Skeletal muscle cell (primary cell): ENCODE data around the gene AP5Z1.

Source experiments
- DNase-seq: peaks from one replicate; pipeline ENCODE4 v3.0.0-alpha.2; 2010; ENCODE audit warnings: low read depth
- H3K4me3 ChIP-seq: 2 replicates; pipeline ENCODE4 v1.5.1; 2011; ENCODE audit warnings: low read depth, mild to moderate bottlenecking, control low read depth, low read length, moderate library complexity

Gene AP5Z1

DNA sequence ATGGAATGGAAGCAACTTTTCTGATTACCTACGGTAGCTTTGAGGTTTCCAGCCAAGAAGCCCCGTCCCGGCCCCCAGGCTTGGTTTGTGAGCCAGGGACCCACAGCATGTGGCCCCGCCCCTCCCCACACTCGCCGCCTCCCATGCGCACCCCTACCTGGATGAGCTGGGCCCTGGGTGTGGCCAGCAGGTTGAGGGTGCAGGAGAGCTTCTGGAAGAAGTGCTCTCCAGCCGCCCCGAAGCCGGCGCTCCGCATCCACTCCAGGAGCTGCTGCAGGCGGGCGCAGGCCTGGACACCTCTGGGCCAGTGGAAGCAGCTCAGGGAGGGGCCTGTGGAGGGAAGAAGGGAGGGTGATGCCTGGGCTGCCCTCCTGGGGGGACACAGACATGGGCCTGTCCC is 39.7 kb downstream of the AP5Z1 start:
- H3K4me3 ChIP-seq = no peak overlapping the region

DNA sequence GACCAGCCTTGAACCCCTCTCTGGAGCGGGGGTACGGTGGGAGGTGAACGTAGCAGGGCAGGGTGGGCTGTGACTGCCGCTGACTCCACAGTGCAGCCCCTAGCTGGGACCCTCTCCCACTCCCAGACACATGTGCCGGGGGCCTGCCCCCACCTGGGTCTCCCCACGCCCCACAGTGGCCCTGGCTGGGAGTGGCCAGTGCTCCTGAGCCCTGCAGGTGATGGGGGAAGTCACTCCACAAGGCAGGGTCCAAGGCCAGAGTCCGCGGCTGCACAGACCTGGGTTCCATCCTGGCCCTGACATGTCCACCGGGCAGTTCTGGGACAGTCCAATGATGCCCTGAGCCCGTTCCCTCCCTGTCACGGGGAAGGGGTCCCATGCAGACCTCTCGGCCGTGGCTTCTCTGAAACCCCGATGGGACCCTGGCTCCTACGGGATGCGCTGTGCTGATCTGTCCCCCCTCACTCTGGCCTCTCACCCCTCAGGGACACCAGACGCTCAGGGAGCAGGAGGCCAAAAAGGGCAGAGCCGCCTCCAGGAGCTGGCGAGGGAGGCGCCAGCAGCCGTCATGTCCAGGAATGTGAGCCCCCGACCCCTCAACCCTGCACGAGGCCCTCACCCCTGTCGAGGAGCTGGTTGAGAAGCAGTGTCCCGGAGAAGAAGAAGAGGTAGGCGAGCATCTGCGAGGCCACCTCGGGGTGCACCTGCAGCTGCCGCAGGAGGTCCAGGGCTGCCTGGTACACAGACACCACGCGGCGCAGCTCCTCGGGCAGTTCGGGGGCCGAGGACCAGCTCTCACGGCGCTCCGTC is 40.4 kb downstream of the AP5Z1 start:
- no peak for DNase-seq
- H3K4me3 ChIP-seq = no peak overlapping the region

More for the DNA sequence above, 39.7 kb downstream of the AP5Z1 start:
- DNase-seq = no peak

DNA sequence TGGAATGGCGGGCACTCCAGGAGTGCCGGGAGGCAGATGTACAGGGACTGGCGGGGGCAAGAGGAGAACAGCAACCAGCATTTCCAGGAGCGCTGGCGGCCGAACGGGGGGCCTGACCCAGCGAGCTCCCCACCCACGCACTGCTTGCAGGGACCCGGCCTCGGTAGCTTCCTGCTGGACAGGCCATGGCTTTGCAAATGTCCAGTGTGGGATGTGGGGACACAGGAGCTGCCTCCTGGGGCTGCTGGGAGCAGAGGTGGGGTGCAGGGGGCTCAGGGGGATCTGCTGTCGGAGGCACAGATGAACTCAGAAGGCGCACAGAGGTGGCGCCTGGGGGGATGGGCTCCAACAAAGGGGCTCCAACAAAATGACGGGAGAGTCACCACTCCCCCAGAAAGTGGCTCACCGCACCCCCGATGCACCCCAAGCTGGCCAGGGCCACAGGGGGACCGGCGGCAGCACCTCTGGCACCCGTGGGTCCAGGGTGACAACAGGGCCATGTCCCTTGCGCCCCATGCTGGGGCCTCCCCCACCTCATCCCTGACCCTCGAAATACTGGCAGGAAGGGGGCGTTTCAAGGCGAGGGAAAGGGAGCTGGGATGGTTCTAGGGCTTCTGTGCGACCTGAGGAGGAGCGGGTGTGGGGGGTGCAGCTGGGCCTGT is 41.1 kb downstream of the AP5Z1 start:
- no peak for DNase-seq
- H3K4me3 ChIP-seq = no peak overlapping the region

DNA sequence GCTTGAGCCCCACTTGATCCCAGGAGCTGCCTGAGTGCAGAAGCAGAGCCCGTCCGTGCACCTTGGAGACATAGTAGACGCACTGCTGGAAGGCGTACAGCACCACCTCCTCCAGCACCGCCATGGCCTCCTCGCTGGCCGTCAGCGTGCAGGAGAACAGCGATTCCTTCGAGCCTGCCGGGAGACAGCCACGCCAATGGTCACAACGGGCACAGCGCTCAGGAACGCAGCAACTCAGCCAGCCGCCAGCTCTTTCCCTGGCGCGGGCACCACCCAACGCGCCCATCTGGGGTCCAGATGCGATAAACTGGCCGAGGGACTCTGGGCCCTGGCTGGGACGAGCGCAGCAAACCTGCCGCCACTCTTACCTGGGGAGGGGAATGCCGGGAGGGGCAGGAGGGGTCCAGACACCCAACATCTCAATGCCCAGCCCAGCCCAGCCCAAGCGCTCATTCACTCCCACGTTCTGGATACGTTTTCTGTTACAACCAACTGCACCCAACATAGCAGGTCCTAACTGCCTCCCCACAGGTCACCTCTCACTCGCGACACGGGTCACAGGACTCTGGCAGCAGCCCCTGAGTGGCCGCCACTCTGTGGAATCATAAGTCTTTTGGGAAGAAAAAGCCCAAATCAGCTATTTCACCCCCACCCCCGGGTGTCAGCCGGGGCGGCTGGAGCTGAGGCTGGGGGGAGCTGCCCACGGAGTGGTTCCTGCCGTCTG is 41.9 kb downstream of the AP5Z1 start:
- DNase-seq = no peak
- no peak overlapping the region for H3K4me3 ChIP-seq

DNA sequence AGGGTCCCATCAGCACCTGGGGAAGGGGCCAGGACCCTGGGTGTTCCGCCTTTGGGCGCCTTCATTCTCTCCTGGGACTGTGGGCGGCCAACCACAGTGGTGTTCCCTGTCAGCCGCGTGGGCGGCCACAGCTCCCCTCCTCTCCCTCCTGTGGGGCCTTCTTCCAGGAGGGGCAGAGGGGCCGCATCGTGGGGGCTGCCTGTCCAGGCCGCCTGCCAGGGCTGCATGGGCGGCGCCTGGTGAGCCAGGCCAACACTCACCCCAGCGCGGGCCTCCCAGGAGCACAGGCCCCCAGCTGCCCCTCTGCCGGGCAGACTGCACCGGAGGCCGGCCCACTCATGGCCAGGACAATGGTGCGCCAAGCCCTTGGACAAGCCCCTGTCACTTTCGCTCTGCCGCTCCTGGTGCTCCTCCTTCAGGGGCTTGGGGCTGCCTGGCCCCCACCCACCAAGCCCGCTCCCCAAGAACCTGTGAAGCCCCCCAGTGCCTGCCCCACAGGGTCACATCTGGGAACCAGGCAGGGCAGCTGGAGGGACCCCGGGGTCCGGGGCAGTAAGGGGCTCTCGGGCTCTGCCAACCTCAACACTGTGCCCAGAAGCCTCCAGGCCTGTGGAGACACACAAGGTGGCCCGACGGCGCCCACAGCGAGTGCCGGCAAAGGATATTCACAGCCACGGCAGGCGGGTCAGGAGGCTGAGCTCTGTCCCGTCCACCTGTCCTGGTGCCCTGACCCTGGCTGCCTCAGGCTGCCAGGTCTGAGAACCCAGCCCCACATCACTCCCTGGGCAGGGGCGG is 42.8 kb downstream of the AP5Z1 start:
- no peak for DNase-seq
- H3K4me3 ChIP-seq = no peak overlapping the region

DNA sequence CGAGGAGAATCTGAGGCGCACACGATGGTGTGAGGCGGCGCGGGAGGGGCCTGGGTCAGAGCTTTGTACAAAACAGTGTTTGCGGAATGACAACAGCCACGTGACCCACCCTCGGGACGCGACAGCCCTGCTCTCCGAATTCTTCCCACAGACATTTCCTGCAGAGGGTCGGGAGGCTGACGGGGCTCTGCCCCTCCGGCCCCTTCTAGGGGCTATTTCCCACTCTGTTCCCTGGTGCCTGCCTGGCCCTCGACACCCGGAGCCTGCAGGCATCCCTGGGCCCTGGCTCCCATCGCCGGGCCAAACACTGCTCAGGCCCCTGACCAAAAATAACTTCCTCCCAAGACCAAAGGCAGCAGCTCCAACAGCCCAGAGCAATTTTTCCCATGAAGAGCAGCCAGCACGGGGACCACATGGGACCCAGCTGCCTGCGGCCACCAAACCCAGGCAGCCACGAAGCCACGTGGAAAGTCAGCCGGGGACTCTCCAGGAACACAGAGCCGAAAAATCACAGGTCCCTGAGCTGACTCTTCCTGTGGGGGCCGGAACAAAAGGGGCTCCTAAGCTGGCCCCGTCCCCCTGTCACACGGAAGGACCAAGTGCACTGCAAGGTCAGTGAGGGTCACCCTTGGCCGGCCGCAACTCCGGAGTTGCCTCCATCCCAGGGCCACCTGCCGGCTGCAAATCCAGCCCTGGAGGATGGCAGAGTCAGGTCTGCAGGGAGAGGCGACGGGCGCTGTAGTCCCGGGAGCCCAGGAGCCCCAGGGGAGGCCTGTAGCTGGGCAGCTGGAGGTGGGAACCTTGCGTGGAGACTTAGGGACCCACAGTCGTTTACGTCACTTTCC is 44.4 kb downstream of the AP5Z1 start:
- DNase-seq = no peak
- no peak overlapping the region for H3K4me3 ChIP-seq

DNA sequence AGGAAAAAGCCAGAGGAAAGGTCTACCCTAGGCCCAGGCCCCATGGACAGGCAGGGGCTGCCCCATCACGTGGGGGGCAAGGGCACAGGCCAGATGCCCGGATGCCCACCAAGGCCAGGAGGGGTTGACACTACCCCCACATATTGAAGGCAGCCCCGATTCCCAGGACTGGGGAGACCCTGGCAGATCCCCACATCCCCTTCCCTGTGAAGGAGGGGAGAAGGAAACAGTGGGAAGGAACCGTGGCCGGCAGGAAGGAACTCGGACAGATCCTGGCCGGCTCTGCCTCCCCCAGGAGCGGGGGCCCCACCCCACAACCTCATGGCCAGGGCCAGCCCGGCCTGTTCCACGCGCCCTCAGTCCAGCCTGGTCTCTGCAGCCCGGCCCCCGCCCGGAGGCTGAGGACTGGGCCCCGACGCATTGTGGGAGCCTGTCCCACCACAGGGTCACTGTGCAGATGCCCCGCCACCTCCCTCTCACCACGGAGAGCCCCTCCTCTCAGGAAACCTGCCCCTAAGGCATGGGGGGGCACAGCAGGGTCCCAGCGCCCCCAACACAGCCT is 45.1 kb downstream of the AP5Z1 start:
- H3K4me3 ChIP-seq = no peak overlapping the region
- no peak for DNase-seq

DNA sequence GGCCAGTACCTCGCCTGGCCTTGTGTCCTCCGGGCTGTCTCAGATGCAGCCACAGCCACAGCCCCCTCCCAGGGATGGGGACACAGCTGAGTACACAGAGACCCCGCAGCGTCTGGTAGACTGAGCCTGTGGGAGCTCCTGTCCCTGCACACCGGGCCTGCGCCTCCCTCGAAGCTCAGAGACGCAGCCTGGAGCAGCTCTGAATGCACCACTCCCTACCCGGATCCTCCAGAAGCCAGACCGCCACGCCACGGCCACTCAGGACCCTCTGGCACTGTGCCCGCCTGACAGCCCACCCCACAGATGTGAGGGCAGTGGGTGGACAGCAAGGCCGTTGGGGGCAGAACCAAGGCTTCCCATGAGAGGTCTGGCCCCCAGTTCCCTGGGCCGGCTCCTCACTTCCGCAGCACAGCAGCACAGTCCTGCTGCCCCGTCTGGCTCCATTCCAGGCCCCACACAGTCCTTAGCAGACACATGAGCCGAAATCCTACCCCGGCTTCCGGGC is 45.6 kb downstream of the AP5Z1 start:
- no peak overlapping the region for H3K4me3 ChIP-seq
- no peak for DNase-seq

DNA sequence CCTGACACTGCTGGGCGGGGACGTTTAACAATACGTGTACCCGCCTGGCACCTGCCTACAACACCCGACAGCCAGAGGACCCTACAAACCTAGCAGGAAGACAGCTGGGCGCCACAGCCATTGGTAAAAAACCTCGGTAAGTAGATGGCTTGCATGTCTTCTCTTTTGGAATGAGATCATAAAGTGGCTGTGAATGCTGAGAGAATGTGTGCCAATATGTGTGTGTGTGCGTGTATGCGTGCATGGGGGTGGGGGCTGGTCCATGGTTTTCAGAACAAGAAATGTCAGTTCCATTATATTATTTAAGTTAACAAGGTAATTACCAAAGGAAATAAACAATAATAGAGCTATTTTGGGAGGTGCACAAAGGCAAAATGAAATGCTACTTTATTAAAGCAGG is 47.3 kb downstream of the AP5Z1 start:
- H3K4me3 ChIP-seq = no peak overlapping the region
- no peak for DNase-seq

DNA sequence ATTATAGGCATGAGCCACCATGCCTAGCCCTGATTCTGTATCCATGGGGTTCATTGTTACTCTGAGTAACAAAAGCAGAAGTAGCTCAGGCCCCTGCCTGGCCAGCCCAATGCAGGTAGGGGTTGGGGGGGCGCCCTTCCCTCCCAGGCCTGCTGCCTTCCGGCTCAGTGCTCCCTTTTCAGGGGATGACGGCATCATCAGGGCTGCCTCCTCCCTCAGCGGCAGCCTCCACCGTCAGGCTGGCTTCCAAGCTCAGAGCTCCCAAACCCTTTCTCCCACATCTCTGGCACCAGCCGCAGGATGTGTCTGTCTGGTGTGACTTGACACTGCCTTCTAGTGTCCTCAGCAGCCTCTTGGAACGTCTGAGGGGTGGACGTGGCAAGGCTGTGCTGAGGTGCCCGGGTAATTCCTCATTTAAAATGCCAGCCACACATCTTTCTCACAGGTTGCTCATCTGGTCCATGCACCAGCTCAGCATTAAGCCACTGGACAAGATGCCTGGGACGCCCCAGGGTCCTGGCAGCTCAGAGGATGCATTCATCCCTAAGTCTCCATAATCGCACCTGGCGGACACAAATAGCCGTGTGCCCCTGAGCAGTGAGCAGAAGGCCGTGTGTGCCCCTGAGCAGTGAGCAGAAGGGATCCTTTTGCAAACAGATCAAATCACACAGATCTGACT is 48.2 kb downstream of the AP5Z1 start:
- no peak for DNase-seq
- no peak overlapping the region for H3K4me3 ChIP-seq

DNA sequence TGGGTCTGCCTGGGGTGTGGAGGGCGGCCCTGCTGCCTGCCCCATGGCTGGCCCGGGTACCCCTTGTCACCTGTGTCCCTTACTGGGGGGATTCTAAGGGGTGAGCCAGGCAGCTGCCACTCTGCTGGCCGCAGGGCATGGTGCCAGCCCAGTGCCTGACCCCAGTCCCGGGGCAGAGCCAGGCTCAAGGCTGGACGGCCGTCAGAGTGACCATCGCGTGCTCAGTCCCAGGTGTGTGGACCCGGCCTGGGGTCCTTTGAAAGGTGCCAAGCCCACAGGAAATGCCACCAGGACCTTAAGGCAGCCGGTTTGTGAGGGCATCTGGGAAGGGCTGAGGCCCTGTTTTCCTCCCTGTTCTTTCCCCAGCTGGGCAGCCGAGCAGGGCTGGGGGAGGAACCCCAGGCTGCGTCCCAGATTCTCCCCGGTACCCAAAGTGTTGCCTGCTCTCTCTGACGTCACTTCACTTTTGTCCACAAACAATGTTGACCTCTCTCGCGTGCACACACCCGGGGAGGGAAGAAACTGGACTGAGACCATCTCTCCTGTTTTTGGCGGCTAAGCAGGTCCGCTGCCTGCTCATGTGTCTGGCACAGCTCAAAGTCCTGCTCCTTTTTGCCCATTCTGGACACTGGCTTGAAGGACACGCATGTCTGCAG is 48.8 kb downstream of the AP5Z1 start:
- DNase-seq = no peak
- no peak overlapping the region for H3K4me3 ChIP-seq

DNA sequence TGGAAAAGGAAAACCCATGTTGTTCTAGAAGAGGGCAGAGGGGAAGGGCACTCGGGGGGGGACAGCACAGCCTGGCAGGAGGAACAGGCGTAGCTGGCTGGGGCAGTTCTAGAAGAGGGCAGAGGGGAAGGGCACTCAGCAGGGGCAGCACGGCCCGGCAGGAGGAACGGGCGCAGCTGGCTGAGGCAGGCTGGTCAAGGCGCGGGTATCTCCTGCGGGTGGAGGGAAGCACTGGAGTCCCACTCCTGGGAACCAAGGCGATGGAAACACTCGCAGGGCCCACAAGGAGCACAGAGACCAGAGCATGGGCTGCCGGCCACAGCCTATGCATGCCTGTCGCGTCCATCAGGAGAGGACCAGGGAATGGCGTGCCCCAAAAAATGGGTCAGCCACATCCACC is 49.7 kb downstream of the AP5Z1 start:
- H3K4me3 ChIP-seq = no peak overlapping the region
- no peak for DNase-seq

DNA sequence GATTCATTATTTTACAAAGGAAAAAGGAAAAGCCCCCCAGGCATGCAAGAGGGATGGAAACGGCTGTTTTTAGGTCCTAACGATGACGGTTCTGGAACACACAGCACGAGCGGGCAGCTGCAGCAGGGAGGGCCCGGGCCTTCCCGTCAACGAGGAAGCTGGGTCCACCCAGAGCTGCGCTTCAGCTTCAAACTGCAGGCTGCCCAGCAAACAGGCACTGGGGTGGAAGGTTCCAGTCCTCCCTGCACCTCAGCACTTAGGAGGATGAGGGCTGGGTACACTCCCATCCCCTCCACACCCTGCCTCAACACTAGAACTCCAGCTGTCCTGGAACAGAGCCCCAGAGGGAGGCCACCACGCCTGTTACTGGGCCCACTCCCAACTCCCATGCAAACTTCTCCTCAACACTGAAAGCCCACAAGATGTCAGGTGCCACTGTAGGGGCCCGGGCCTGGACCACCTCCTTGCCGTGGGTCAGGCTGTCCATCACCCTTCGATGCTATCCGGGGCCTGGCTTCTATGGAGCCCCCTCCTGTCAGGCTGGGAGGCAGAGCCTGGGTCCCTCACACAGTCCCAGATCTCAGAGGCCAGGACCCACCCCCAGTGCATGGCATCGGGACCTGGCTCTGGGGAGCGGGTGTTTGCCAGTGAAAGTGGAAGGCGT is 53.4 kb downstream of the AP5Z1 start:
- DNase-seq = no peak
- no peak overlapping the region for H3K4me3 ChIP-seq

DNA sequence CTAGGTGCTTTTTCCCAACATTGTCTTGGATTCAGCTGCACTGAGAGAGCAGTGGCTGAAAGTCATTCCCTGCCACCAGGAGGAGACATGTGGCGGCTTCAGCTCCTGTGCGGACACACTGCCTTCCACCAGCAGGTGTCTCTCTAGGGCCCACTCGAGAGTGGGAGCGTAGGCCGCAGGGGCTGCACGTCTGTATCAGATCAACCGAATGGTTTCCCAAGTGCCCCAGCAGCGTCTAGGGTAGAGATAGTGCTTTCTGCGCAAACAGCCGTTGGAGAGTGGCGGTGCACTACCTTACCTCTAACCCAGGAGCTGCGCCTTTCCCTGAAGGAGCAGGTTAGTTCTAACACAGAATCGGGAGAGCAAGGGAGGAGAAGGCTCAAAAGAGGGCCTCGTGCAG is 54.8 kb downstream of the AP5Z1 start:
- DNase-seq = peak; percentile 8
- H3K4me3 ChIP-seq = no peak overlapping the region

DNA sequence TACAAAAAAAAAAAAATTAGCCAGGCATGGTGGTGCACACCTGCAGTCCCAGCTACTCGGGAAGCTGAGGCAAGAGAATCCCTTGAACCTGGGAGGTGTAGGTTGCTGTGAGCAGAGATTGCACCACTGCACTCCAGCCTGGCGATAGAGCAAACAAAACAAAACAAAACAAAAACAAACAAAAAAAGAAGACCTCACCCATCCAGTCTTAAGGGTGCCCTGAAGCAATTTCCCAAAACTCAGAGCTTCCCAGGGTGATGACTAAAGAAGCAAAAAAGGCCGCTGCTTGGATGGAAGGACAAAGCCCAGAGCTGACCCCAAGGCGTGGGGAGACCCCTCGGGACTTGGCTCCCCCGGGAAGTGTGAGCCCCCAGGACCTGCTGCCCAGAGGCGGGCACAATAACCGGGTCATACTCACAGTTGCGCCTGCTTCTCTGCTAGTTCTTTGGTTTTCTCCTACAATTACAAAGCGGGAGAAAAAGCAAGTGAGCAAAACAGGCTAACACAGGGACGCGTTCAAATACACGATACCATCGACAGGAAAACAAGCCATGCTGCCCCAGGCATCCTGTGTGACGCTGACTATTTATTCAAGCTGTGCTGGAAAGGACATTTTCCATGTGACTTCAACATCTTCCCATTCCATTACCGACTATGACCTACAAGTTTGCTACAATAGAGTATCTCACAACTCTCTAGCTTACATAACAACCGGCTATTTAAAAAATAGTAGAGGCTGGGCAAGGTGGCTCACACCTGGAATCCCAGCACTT is 56.5 kb downstream of the AP5Z1 start:
- DNase-seq = no peak

DNA sequence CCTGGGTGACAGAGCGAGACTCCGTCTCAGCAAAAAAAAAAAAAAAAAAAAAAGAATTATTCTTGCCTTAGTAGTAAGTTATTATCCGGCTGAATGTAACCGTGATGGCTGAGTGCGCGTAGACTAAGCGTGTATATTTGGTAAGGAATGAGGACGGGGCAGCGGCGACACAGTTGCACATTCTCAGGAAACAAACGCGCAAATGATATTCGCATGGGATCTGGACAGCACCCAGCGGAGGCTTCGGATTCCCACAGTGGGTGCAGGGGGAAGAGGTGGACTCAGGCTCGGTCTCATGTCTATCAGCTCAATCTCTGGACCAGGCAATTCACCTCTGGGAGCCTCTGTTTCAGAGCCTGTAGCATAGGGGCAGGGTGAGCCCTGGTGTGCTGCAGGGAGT is 57.3 kb downstream of the AP5Z1 start:
- H3K4me3 ChIP-seq = no peak overlapping the region
- no peak for DNase-seq

More for the DNA sequence above, 56.5 kb downstream of the AP5Z1 start:
- no peak overlapping the region for H3K4me3 ChIP-seq
